GM12892 (cell line): Measurements from ENCODE around the gene MRC1. TPM values are rescaled to one million over a fixed set of nuclear protein-coding genes. Genes with fewer than 3 reads are reported as not detected.

ENCODE experiments used
- DNase-seq: peaks from one replicate; pipeline ENCODE4 v3.0.0; 2011; ENCODE audit not compliant: insufficient read length
- FAIRE-seq: peaks from 2 replicates; lab custom pipeline; 2011; peaks lifted over from hg19 to GRCh38; lab: Jason Lieb, UNC
- POLR2A ChIP-seq: IDR thresholded peaks from 2 replicates; pipeline ENCODE4 v1.6.1; 2011; ENCODE audit warnings: low read depth, low read length, control low read depth
- POLR2AphosphoS5 ChIP-seq: IDR thresholded peaks from 2 replicates; pipeline ENCODE4 v1.6.1; 2011; ENCODE audit warnings: low read depth, low read length, control low read depth
- TAF1 ChIP-seq: IDR thresholded peaks from 2 replicates; pipeline ENCODE4 v1.6.1; 2011; ENCODE audit warnings: low read depth, mild to moderate bottlenecking, control low read depth, low read length, borderline replicate concordance
- polyA plus RNA-seq: library from polyadenylated mRNA; unstranded; fragments of >200 nt; gene quantifications from one replicate; pipeline ENCODE4 v1.2.1, GENCODE V29; 2012; ENCODE audit warnings: missing spikeins, inconsistent platforms; ENCODE audit not compliant: missing spikeins

Gene MRC1
- not detected for polyA plus RNA-seq

- FAIRE-seq (no peak), DNase-seq (no peak)
- TF ChIP-seq TAF1, result no peak
- TF ChIP-seq POLR2AphosphoS5, result no peak
- TF ChIP-seq POLR2A, result no peak
These were observed at the start of gene MRC1 for GRCh38 chr10:17808971-17809841. MRC1 (plus strand) TSS chr10:17809348; CDS start chr10:17809466, 118 bp downstream.

GRCh38 chr10:17764142-17764541 is 45.0 kb upstream of the MRC1 start:
- DNase-seq (no peak), FAIRE-seq (no peak)
- TF ChIP-seq POLR2AphosphoS5 (no peak), TAF1 (no peak), POLR2A (no peak)

DNA sequence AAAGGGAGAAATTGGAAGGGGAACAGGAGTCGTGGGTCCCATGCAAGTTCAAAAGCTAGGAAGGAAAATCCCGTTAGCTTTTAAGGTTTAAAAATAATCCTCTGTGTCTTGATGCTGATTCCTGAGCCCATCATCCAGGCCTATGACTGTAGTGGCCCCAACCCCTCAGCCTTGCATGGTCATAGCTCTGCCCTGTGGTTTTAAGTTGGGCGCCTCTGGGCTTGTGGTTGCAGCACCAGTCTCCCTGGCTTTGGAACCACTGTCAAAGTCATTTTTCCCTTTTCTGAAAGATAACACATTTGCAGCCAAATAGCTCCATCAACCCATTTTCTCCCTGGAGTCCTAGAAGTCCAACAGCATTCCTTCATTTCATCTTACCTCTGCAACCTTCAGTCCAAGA is 43.5 kb upstream of the MRC1 start:
- DNase-seq (no peak), FAIRE-seq (no peak)
- TF ChIP-seq TAF1 (no peak), POLR2A (no peak), POLR2AphosphoS5 (no peak)

- DNase-seq (no peak), FAIRE-seq (no peak)
- TF ChIP-seq POLR2A (no peak), POLR2AphosphoS5 (no peak), TAF1 (no peak)
These were observed 42.4 kb upstream of the MRC1 start for GRCh38 chr10:17766731-17767130.

- DNase-seq (no peak), FAIRE-seq (no peak)
- TF ChIP-seq POLR2AphosphoS5 (no peak), TAF1 (no peak), POLR2A (no peak)
These were observed 40.7 kb upstream of the MRC1 start for GRCh38 chr10:17768496-17768895.

GRCh38 chr10:17768957-17769356 is 40.2 kb upstream of the MRC1 start:
- DNase-seq, result no peak
- no peak for TF ChIP-seq TAF1
- no peak for TF ChIP-seq POLR2AphosphoS5
- TF ChIP-seq POLR2A, result no peak
- FAIRE-seq, result no peak

DNA sequence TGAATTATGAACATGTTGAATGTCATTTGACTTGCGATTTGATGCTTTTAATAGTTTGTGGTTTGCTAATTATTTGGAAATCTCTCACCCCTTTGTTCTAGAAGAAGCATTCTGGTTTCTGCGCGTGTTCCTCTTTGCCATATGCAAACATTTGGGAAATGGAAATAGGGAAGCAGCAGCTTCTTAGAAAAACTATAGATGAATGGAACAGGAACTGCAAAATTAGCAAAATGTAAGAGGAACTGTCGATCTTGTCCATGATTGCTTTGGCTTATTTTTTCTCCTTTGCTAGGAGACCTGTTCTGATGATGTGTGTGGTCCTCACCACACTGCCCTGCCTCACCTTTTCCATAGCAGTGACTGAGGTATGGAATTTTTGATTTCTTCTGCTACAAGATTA is 38.1 kb upstream of the MRC1 start:
- DNase-seq (no peak), FAIRE-seq (no peak)
- no peak for TF ChIP-seq TAF1
- no peak for TF ChIP-seq POLR2A

GRCh38 chr10:17779784-17780183 is 29.4 kb upstream of the MRC1 start:
- TF ChIP-seq POLR2AphosphoS5 (no peak), TAF1 (no peak), POLR2A (no peak)
- no peak for FAIRE-seq
- DNase-seq, result no peak

GRCh38 chr10:17780727-17781126 is 28.4 kb upstream of the MRC1 start:
- FAIRE-seq (no peak), DNase-seq (no peak)
- TF ChIP-seq POLR2AphosphoS5 (no peak), POLR2A (no peak), TAF1 (no peak)

DNA sequence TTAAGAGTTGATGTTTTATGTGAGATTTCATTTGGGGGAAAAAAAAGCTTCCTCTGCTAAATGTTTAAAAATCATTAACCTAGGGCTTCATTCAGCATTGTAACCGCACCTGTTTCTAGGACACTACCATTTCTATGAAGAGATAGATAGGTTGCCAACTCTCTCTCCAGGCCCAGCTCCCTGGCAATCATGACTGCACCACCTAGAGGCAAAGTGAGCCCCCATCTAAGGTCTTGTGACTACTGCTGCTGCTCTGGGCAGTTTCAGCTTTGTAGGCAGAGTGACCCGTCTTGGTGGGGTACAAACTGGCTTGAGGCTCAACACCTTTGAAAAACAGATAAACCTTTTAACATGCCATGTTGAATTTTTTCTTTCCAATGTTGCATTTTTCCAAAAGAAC is 27.3 kb upstream of the MRC1 start:
- FAIRE-seq (no peak), DNase-seq (no peak)
- TF ChIP-seq TAF1, result no peak
- TF ChIP-seq POLR2A, result no peak
- TF ChIP-seq POLR2AphosphoS5, result no peak

DNA sequence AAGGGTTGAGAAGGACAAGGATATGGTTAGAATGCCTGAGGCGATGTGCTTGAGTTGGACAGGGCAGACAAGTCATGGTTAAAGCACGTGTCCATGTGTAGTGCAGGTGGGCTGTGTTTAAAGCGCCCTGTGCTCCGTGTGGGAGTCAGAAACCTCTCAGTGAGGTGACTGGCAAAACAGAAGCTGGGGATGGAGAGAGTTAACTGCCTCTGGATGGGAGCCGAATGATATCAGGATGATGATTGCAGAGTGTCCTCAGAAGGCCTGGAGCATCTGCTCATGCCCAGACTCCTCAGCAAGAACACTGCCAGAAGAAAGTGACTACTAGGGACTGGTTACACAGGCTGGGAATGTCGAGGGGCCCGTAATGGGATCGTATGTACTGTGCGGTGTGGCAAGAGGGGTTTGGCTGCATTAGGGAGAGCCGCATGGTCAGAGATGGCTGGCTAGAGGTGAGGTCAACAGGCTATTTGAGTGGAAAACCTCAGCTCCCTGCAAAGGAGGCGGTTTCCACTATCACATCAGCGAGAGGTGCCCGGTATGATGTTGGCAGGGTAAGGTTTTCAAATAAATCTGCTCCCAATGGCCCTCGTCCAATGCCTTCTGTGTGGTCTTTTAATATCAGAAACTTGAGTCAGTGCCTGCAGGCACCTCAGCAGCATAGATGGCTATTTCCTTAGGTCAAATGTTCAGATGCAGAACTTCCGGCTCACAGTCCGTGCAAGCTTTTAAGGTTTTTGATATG is 26.1 kb upstream of the MRC1 start:
- DNase-seq (no peak), FAIRE-seq (no peak)
- TF ChIP-seq POLR2AphosphoS5 (no peak), TAF1 (no peak), POLR2A (no peak)

- TF ChIP-seq POLR2AphosphoS5, result no peak
- no peak for TF ChIP-seq TAF1
- TF ChIP-seq POLR2A, result no peak
- DNase-seq (no peak), FAIRE-seq (no peak)
These were observed 25.4 kb upstream of the MRC1 start for GRCh38 chr10:17783751-17784150.

- no peak for DNase-seq
- FAIRE-seq, result no peak
- TF ChIP-seq POLR2A (no peak), POLR2AphosphoS5 (no peak), TAF1 (no peak)
These were observed 24.5 kb upstream of the MRC1 start for GRCh38 chr10:17784688-17785087.
